Stimulated activated CD8-positive, alpha-beta memory T cell treated with anti-CD3 and anti-CD28 coated beads, Interleukin-12 subunit alpha, Interleukin-12 subunit beta, amount 100 ng/mL, for 24 hours (primary cell): Measurements from ENCODE around the gene EPPIN.

Experiments
- DNase-seq: peaks from one replicate; pipeline ENCODE4 v3.0.0-alpha.2; 2020; ENCODE audit errors: extremely low read depth

Gene EPPIN

GRCh38 chr20:45538209-45538799 lies 8.9 kb downstream of the EPPIN start:
- no peak for DNase-seq

GRCh38 chr20:45527294-45527693 lies 19.9 kb downstream of the EPPIN start:
- no peak for DNase-seq

GRCh38 chr20:45523821-45524220 lies 23.4 kb downstream of the EPPIN start:
- DNase-seq = no peak

- no peak for DNase-seq
These were observed 28.9 kb downstream of the EPPIN start for GRCh38 chr20:45518282-45518681.

- DNase-seq = no peak
These were observed 31.9 kb downstream of the EPPIN start, which contains the start of gene SPINT3 for GRCh38 chr20:45515147-45515913. TSS of gene SPINT3 (minus strand) at chr20:45515622. CDS start at chr20:45515608, 14 bp downstream.

GRCh38 chr20:45510242-45510862 lies 36.8 kb downstream of the EPPIN start:
- DNase-seq = no peak

GRCh38 chr20:45509091-45509490 lies 38.1 kb downstream of the EPPIN start:
- no peak for DNase-seq

GRCh38 chr20:45508068-45508886 lies 38.9 kb downstream of the EPPIN start:
- no peak for DNase-seq

- DNase-seq = no peak
These were observed 40.0 kb downstream of the EPPIN start for GRCh38 chr20:45507011-45507820.

GRCh38 chr20:45506398-45506797 lies 40.8 kb downstream of the EPPIN start:
- no peak for DNase-seq

- DNase-seq = no peak
These were observed 43.8 kb downstream of the EPPIN start for GRCh38 chr20:45503403-45503802.

- no peak for DNase-seq
These were observed 44.6 kb downstream of the EPPIN start for GRCh38 chr20:45502561-45502960.

GRCh38 chr20:45501600-45501999 lies 45.6 kb downstream of the EPPIN start:
- no peak for DNase-seq

- no peak for DNase-seq
These were observed 47.2 kb downstream of the EPPIN start for GRCh38 chr20:45500022-45500421.

- no peak for DNase-seq
These were observed 49.2 kb downstream of the EPPIN start for GRCh38 chr20:45497971-45498494.

- DNase-seq = no peak
These were observed 51.0 kb downstream of the EPPIN start for GRCh38 chr20:45496166-45496565.

- no peak for DNase-seq
These were observed 51.7 kb downstream of the EPPIN start for GRCh38 chr20:45495501-45495941.
